NCI-H69 (cell line): ENCODE measurements around the gene IL32.

Experiments
- DNase-seq: peaks from one replicate; lab custom pipeline; 2025; lab: John Stamatoyannopoulos, UW

IL32 gene, protein sequence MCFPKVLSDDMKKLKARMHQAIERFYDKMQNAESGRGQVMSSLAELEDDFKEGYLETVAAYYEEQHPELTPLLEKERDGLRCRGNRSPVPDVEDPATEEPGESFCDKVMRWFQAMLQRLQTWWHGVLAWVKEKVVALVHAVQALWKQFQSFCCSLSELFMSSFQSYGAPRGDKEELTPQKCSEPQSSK

GRCh38 chr16:3065069-3065741 lies at the start of gene IL32:
TSS of gene IL32 (plus strand) at chr16:3065640. CDS start at chr16:3065812, 172 bp downstream.
- peak; percentile 35 for DNase-seq

DNA sequence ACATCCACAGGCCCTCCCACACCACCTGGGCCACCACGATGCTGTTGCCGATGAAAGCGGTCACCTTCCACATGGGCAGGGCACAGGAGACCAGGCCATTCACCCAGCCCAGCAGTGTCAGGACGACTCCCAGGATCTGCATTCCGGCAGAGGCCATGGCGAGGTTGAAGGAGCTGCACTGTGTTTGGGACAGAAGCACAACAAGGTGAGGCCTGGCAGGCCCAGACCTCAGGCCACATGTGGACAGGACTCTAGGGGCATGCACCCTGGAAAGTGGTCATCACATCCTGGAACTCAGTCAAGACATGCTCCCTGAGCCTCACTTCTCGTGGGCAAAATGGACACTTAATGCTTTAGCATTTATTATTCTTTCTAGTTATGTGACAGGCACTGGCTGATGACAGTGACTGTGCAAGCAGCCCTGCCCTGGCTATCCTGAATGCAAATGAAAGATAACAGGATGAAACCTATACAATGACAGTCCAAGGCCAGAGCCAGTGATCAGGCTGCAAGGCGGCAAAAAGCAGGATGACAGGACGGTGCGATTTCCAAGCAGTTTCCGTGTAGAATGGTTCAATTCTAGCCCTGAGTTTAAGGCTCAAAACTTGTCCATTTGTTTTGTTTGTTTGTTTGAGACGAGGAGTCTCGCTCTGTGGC lies 49.4 kb upstream of the IL32 start:
- no peak for DNase-seq

DNA sequence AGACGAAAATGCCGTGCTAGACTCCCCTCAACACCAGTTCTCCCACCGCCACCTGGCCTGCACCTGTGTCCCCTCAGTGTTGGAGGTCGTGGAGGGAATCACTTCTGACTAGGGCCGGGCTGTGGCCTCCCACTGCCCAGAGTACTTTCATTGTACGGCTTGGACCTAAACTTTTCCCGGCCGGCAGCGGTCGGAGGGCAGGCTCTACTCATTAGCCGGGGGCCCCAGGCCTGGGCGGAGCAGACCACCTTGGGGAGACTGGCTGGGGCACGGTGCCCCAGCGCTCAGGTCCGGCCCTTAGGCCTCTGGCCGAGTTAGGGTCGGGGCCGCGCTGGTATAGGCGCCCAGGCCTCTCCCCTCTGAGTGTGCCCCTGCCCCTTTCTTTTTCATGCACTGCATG lies 48.1 kb upstream of the IL32 start:
- DNase-seq, result no peak

GRCh38 chr16:3017794-3018506 lies 47.5 kb upstream of the IL32 start, which contains the start of gene CLDN6:
TSS of gene CLDN6 (minus strand) at chr16:3018183. CDS start at chr16:3016021, 2,162 bp downstream.
- DNase-seq, result peak; percentile 81

GRCh38 chr16:3019594-3020246 lies 45.7 kb upstream of the IL32 start:
- DNase-seq, result no peak

- peak; percentile 91 for DNase-seq
Observed at GRCh38 chr16:3020247-3020603, 45.2 kb upstream of the IL32 start, which contains the start of gene TNFRSF12A. TSS of gene TNFRSF12A (plus strand) at chr16:3020368. CDS start at chr16:3020398, 30 bp downstream.

DNA sequence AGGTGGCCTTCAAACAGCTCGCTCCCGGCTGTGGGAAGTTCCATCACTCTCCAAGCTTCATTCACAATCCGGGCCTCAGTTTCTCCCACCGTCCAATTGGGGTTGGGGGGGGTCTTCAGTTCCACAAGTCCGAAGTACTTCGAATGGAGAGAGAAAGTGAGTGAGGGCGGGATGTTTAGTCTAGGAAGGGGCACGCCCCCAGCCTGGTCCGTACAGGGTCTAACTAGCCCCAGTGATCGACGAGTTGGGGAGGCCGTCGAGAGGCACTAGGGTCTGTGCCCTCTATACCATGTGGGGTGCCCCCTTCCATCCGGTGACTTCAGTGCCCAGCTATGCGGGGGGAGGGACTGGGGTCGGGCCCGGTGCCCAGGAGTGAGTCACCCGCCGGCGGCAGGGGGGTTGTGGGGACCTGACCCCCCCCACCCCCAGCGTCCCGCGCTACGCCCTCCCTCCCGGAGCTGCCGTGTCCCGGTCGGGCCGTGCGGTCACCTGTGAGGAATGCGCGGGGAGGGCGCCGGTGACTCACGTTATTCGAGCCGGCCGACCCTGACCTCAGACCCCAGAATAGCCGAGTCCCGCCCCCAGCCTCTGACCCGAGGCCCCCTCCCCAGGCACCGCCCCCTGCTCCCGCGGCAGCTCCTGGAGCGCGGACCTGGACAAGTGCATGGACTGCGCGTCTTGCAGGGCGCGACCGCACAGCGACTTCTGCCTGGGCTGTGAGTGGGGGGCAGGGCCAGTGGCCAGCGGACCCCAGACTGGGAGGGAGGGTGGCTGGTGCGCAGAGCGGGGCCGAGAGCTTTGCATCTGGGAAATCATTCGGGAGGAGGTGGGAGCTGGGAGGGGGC lies 44.6 kb upstream of the IL32 start:
- peak; percentile 73 for DNase-seq

DNA sequence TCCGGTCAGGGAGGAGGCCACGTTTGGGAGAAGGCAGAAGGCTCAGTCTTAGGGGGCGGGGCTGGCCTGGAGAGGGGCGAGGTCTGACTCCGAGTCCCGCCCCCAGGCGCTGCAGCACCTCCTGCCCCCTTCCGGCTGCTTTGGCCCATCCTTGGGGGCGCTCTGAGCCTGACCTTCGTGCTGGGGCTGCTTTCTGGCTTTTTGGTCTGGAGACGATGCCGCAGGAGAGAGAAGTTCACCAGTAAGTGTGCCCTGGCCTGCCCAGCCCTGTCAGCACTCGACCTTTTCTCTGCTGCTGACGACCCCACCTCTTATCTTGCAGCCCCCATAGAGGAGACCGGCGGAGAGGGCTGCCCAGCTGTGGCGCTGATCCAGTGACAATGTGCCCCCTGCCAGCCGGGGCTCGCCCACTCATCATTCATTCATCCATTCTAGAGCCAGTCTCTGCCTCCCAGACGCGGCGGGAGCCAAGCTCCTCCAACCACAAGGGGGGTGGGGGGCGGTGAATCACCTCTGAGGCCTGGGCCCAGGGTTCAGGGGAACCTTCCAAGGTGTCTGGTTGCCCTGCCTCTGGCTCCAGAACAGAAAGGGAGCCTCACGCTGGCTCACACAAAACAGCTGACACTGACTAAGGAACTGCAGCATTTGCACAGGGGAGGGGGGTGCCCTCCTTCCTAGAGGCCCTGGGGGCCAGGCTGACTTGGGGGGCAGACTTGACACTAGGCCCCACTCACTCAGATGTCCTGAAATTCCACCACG lies 43.8 kb upstream of the IL32 start:
- DNase-seq, result peak; percentile 83

- peak; percentile 83 for DNase-seq
Observed at GRCh38 chr16:3022208-3022683, 43.2 kb upstream of the IL32 start.

DNA sequence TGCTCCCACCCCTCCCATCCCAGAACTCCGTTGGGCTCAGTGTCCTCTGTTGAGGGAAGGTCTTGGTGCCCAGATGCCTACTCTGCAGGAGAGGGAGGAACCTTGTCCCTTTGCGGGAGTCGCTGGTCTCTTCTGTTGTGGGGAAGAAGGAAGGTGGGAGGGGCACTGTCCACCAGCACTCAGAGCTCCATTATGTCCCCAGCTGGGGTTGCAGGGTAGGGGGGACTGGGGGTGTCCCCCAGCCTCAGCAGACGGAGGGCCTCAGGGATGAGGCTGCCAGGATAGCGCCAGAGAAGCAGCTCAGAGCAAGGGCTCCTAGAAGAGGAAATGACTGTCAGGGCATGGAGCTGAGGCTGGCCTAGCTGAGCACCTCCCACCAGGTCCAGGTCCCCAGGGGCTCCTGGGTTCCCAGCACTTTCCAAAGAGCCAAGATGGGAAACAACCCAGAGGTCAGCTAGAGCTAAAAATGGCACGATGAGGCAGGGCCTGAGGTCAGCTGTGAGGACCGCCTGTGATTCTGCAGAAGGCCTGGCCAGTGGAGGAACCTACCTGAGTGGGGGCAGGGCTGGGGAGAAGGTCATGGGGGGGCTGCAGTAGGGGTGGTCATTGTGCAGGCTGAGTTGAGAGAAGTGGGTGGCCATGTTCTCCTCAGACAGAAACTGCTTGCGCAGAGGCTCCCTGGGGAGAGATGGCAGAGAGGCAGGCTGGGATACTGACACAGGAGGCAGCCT lies 42.6 kb upstream of the IL32 start:
- DNase-seq, result peak; percentile 46

DNA sequence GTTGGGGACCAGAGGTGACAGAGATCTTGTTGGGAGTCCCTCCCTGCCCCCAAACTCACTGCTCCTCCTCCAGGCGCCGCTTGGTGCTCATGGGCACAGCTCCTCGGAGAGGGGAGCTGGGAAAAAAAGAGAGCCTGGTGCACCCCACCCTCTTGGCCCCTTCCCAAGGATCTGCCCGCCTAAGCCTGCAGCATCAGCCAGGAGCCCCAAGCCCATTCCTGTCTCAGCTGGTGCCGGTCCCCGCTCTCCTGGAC lies 42.1 kb upstream of the IL32 start:
- DNase-seq, result peak; percentile 77

- peak; percentile 99 for DNase-seq
Observed at GRCh38 chr16:3023669-3024478, 41.6 kb upstream of the IL32 start, which contains the start of the genes HCFC1R1 and THOC6. TSS of gene HCFC1R1 (minus strand) at chr16:3023942. CDS start at chr16:3023941, 1 bp downstream. TSS of gene THOC6 (plus strand) at chr16:3024035. CDS start at chr16:3024327, 292 bp downstream.

GRCh38 chr16:3025032-3026002 lies 40.1 kb upstream of the IL32 start:
- no peak for DNase-seq

DNA sequence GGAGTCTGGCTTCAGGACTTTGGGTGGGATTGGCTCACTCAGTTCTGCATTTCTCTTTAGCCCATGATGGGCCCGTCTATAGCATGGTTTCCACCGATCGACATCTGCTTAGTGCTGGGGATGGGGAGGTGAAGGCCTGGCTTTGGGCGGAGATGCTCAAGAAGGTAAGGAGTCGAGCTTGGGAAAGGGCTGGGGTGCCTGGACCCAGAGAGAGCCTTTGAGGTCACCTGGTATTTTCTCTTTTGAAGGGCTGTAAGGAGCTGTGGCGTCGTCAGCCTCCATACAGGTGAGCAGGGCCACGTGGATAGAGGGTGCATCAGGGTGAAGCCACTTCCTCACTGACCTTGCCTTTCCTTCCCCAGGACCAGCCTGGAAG lies 39.4 kb upstream of the IL32 start:
- no peak for DNase-seq

- DNase-seq, result no peak
Observed at GRCh38 chr16:3026609-3027488, 38.6 kb upstream of the IL32 start.

DNA sequence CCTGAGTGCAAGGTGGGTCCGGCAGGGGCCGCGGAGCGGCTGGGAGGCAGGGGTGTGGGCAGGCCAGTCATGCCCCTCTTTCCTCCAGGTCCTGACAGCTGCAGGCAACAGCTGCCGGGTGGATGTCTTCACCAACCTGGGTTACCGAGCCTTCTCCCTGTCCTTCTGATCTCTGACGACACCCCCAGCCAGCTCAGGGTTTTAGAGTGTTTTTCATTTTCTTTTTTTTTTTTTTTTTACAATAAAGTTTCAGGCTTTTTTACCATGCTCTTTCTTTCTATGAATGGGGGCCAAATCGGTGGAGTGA lies 38.0 kb upstream of the IL32 start:
- DNase-seq, result no peak
